Sigmoid colon (tissue), 4 donors: Measurements from ENCODE around the gene EXOC3L4.

Experiments
- POLR2AphosphoS5 ChIP-seq, 4 donors: sonication (generic); formaldehyde crosslinking; IDR thresholded peaks; one replicate each; pipeline ENCODE4 v1.6.1; 2017; ENCODE audit warnings: antibody characterized with exemption in 4 of 4
- TF ChIP-seq, protein P1 (sequence below), 4 experiments: fragments of 450-650 bp in 3 of 4; fragments of 200-600 bp in 1 of 4; IDR thresholded peaks; one replicate each; pipeline ENCODE4 v1.5.1; 2016 to 2019; ENCODE audit warnings: antibody characterized with exemption in 4 of 4, mild to moderate bottlenecking in 3 of 4, moderate library complexity in 2 of 4

- TF ChIP-seq, protein P1, sequence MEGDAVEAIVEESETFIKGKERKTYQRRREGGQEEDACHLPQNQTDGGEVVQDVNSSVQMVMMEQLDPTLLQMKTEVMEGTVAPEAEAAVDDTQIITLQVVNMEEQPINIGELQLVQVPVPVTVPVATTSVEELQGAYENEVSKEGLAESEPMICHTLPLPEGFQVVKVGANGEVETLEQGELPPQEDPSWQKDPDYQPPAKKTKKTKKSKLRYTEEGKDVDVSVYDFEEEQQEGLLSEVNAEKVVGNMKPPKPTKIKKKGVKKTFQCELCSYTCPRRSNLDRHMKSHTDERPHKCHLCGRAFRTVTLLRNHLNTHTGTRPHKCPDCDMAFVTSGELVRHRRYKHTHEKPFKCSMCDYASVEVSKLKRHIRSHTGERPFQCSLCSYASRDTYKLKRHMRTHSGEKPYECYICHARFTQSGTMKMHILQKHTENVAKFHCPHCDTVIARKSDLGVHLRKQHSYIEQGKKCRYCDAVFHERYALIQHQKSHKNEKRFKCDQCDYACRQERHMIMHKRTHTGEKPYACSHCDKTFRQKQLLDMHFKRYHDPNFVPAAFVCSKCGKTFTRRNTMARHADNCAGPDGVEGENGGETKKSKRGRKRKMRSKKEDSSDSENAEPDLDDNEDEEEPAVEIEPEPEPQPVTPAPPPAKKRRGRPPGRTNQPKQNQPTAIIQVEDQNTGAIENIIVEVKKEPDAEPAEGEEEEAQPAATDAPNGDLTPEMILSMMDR (IDR thresholded peaks at IDR 0.05), result no peak
- TF ChIP-seq POLR2AphosphoS5 (IDR thresholded peaks at IDR 0.05), result no peak
These were observed 49.6 kb downstream of the EXOC3L4 start for GRCh38 chr14:103144085-103144484.
